ENCODE measurements around the gene SERPINI1.
A peak's percentile ranks its signal among the peaks of the same experiment; 100 is the strongest.

SERPINI1 gene

GRCh38 chr3:167736264-167736787 is 805 bp downstream of the SERPINI1 start:
- no peak for DNase-seq

DNA sequence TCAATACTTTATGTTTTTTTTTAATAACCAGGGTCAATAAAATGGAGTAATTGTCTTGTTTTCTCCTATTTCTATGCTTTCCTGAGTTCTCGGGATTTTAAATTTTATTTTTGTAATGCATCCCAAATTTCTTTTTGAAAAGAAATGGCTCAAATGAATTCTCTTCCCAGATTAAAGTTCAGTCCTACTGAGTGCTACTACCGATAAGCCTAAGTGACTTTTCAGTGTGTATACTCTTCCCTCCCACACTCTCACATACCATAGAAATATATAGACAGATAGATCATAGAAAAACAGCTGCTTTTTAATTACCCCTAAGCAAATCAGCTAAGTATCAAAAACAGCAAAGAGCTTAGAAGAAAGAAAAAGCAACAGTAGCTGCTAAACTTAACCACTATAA is 1.5 kb downstream of the SERPINI1 start:
- DNase-seq = no peak

- DNase-seq = no peak
These were observed 2.5 kb downstream of the SERPINI1 start for GRCh38 chr3:167738037-167738436.

- no peak for DNase-seq
These were observed 3.8 kb downstream of the SERPINI1 start for GRCh38 chr3:167739190-167739810.

- peak; percentile 42 for DNase-seq
These were observed 5.6 kb downstream of the SERPINI1 start for GRCh38 chr3:167740961-167741587.

- no peak for DNase-seq
These were observed 6.8 kb downstream of the SERPINI1 start for GRCh38 chr3:167742338-167742737.

DNA sequence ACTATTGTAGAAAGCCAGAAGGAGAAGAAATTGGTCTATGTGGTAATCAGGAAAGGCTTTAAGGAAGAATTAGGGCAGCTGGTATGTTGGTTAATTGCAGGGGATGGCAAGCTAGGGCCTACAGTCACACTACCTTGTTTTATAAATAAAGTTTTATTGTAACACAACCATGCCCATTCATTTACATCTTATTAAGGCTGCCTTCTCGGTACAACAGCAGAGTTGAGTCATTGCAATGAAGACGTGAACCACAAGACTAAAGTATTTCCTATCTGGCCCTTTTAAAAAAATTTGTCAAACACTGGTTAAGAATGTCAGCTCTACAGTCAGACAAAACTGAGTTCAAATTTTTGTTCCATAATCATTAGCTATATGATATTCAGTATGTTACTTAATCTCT is 8.3 kb downstream of the SERPINI1 start:
- DNase-seq = no peak

GRCh38 chr3:167749209-167749608 is 13.7 kb downstream of the SERPINI1 start:
- no peak for DNase-seq

- no peak for DNase-seq
These were observed 14.2 kb downstream of the SERPINI1 start for GRCh38 chr3:167749728-167750127.

GRCh38 chr3:167750272-167750971 is 14.9 kb downstream of the SERPINI1 start:
- peak; percentile 56 for DNase-seq

DNA sequence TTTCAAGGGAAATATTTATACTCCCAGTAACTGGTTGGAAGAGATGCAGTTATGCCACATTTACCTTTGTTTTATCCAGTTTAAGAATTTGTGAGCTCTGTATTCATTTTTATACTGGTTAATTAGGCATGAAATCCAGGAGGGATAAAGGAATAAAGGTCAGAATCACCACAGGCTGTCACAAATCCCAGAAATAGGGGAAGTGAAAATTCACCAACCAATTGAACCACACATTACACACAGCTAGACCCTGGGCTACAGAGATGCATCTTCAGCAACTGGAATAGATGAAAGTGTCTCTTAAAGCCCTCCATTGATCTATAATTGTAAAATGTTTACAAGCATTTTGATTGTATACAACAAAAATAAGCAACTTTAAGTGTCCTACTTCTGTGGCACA is 18.5 kb downstream of the SERPINI1 start:
- DNase-seq = no peak

DNA sequence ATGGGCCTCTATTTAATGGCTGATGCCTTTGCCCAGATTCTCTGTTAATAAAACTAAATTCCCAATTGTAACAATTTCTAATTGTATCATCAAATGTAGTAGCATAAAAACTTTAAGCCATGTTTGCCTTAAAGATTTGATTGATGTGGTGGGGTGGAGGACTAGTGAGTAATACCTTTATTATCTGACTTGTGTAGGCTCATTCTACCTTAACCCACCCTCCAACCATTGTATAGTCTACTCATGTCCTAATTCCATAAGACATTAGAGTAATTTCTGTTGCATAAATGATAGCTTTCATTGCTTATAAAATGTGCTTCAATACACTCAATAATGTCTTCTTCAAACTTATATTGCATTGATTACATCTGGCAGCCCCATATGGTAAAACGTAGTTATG is 25.8 kb downstream of the SERPINI1 start:
- DNase-seq = no peak

GRCh38 chr3:167762296-167762695 is 26.8 kb downstream of the SERPINI1 start:
- DNase-seq = no peak

DNA sequence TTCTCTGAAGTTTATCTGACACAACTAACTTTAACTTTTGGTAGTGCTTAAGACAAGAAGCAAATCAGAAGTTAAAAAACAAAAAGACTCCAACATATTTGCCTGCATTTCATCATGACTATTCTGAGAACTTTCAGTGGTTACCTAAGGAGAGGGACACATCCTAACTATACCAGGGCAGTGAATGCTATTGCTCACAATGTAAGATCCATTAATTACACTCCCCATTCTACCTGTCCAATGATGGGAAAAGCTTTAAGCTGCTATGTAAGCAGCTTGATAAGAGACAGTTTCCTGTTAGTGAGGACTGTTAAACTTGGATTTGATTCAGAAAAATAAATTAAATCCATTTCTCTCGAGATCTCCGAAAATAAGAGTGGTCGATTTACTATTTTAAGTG is 37.5 kb downstream of the SERPINI1 start:
- DNase-seq = no peak

DNA sequence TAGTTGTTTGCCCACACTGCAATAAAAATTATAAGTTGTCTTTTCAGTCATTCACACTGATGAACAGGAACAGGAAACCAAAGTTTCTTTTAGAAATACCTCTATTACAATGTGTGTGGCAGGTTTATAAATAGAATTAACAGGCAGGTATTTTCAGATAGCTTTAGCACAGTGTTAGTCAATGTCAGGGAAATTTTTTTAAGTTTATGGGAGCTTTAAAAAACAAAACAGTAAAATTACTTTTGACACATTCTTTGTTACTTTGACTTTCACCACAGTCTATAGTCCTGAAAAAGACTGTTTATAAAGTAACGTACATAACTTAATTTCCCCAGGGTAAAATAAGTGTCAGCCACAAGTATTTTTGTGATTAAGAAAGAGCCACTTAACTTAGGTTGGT is 38.1 kb downstream of the SERPINI1 start:
- DNase-seq = no peak

- DNase-seq = no peak
These were observed 40.7 kb downstream of the SERPINI1 start for GRCh38 chr3:167776066-167776685.

- DNase-seq = no peak
These were observed 41.8 kb downstream of the SERPINI1 start for GRCh38 chr3:167777356-167777755.

GRCh38 chr3:167780214-167780883 is 44.8 kb downstream of the SERPINI1 start:
- DNase-seq = no peak

DNA sequence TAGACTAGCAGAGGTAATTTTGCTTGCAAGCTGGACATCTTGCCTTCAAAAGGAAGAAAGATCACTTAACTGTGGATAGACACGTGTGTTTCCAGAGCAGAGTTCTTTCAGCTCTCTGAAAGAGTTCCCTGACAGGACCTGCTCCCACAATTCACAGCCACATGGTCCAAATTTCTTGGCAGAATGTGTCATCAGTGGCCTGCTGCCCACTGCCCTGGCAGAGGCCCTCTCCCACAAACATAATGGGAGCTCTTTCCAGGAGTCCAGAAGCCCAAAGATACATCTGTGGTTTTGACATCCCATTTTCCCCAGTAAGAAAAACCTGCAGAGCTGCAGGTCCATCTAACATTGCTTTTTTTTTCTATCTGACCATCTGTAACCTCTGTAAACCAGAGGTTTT is 48.3 kb downstream of the SERPINI1 start:
- DNase-seq = no peak

DNA sequence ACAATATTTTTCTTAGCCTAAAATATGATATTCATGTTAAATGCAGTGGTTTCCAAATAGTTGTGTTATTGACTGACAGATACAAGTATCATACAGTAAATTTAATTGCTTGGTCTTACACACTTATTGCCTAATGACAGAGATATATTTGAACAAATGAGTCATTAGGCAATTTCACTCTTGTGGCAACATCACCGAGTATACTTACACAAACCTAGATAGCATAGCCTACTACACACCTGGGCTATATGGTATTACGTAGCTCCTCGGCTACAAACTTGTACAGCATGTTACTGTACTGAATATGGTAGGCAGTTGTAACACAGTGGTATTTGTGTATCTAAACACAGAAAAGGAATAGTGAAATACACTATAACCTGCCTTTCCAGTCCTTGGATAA is 50.3 kb downstream of the SERPINI1 start:
- DNase-seq = no peak

GRCh38 chr3:167787440-167787839 is 51.9 kb downstream of the SERPINI1 start:
- no peak for DNase-seq

DNA sequence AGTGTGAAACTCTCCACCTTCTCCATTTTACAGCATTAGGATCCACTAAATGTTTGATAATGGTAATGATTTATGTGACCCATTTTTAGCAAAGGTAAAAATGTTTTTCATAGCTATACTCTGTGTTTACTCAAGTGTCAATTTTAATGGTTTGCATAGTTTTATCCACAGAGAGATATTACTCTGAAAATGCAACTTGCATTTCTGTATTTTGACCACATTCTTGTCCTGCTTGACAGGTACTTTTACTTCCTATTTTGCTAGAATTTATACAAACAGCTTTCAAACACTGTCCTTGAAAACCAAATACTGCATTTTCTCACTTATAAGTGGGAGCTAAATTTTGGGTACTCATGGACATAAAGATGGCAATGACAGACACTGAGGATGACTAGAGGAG is 62.9 kb downstream of the SERPINI1 start:
- no peak for DNase-seq

DNA sequence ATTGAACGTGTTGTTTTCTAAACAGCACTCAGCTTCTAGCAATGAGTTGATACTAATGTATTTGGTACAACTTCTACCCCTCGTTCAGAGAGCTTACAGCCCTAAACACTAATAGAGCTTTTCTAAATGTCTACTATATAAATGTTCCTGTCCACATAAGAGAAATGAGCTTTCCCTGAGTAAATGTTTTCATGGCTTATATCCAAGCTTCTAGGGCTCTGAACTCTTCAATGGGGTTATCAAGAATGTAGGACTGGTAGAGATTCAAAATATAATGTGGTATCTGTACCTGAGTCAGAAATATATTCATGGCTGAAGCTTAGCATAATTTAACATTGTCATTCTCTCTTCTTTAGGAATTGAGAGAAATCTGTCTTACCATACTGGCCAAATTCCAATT is 73.4 kb downstream of the SERPINI1 start:
- no peak for DNase-seq
